SKM-1 treated with dmso at 0.1 percent for 144 hours (cell line): Measurements from ENCODE around the gene PTDSS2.
"Not testable (repeated sequence)": the region's sequence is repeated elsewhere in the genome, so short reads cannot be mapped to it uniquely, and the experiment has no call there.

ENCODE experiments used
- DNase-seq: peaks from one replicate; lab custom pipeline; 2025; ENCODE audit not compliant: unreplicated experiment; lab: John Stamatoyannopoulos, UW

PTDSS2 gene

GRCh38 chr11:449889-450808, at the start of gene PTDSS2:
Gene PTDSS2 (plus strand): TSS chr11:450279. CDS start chr11:450456, 177 bp downstream.
- peak; percentile 94 for DNase-seq

- not testable (repeated sequence) for DNase-seq
Observed at GRCh38 chr11:401196-401595, 48.9 kb upstream of the PTDSS2 start.

- no peak for DNase-seq
Observed at GRCh38 chr11:403021-403760, 46.9 kb upstream of the PTDSS2 start.

GRCh38 chr11:403761-404431, 46.2 kb upstream of the PTDSS2 start:
- DNase-seq: no peak

GRCh38 chr11:404551-405264, 45.4 kb upstream of the PTDSS2 start:
- no peak for DNase-seq

GRCh38 chr11:405323-405953, 44.6 kb upstream of the PTDSS2 start:
- DNase-seq: no peak

GRCh38 chr11:405954-406795, 43.9 kb upstream of the PTDSS2 start:
- DNase-seq: no peak

- peak; percentile 75 for DNase-seq
Observed at GRCh38 chr11:406796-407650, 43.1 kb upstream of the PTDSS2 start.

- no peak for DNase-seq
Observed at GRCh38 chr11:407651-408123, 42.4 kb upstream of the PTDSS2 start.

GRCh38 chr11:408154-409007, 41.7 kb upstream of the PTDSS2 start:
- DNase-seq: no peak

GRCh38 chr11:409008-409599, 41.0 kb upstream of the PTDSS2 start:
- DNase-seq: no peak

- DNase-seq: no peak
Observed at GRCh38 chr11:409600-410483, 40.2 kb upstream of the PTDSS2 start.

- DNase-seq: not testable (repeated sequence)
Observed at GRCh38 chr11:410711-411110, 39.4 kb upstream of the PTDSS2 start.

- not testable (repeated sequence) for DNase-seq
Observed at GRCh38 chr11:411520-411919, 38.6 kb upstream of the PTDSS2 start.

GRCh38 chr11:412641-413119, 37.4 kb upstream of the PTDSS2 start:
- no peak for DNase-seq
